Measurements from ENCODE around the gene S100A12.

DNA sequence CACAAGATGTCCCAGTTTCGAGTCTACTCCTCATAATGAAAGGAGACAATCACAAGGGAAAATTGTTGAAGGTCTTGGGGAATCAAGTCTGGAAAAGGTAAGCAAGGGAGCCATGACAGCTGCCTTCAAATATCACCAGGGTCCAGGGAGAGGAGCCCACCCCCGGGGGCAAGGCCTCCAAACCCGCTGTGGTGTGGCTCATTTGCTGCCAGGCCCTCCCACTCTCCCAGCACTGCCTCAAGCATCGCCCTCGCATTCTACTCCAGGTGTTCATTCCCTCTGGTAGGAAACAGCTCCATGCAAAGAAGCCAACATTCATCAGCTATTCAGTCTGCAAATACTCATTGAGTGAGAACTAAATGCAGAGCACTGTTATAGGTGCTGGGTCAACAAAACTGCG is 9.2 kb downstream of the S100A12 start:
- TF ChIP-seq CTCF (IDR thresholded peaks at IDR 0.05) (no peak), POLR2A (IDR thresholded peaks at IDR 0.05) (no peak)
